H1 (cell line): ENCODE results near the gene AGBL4. TPM values are rescaled to one million over a fixed set of nuclear protein-coding genes. Genes with fewer than 3 reads are reported as not detected.

Source experiments
- CTCF ChIA-PET: fragments of 300-600 bp; sonication (Branson Sonifier 250); formaldehyde crosslinking; loops from one replicate; lab custom pipeline; 2021; ENCODE audit not compliant: partially characterized antibody; lab: Charles Lee
- POLR2A ChIA-PET: fragments of 300-600 bp; sonication (Branson Sonifier 250); formaldehyde crosslinking; loops from one replicate; lab custom pipeline; 2021; ENCODE audit warnings: inconsistent platforms; ENCODE audit not compliant: partially characterized antibody; lab: Charles Lee
- DNase-seq, 2 experiments: peaks; one replicate each; pipeline versions ENCODE4 v3.0.0 to v3.0.0-alpha.2; 2010 to 2022; ENCODE audit warnings: low spot score in 2 of 2, low read depth in 1 of 2, mixed read lengths in 1 of 2
- FAIRE-seq: peaks from 2 replicates; lab custom pipeline; 2011; peaks lifted over from hg19 to GRCh38; lab: Jason Lieb, UNC
- H2AFZ ChIP-seq: 2 replicates; pipeline ENCODE4 v1.8.1; 2012; ENCODE audit warnings: low read length, inconsistent platforms
- H2AK5ac ChIP-seq: 2 replicates; pipeline ENCODE4 v1.6.1; 2013; ENCODE audit warnings: low read depth, low read length
- H2BK120ac ChIP-seq: replicated peaks from 2 replicates; pipeline ENCODE3; 2013; ENCODE audit warnings: low read depth, low read length, inconsistent platforms
- H2BK12ac ChIP-seq: 2 replicates; pipeline ENCODE4 v1.6.1; 2013; ENCODE audit warnings: low read depth, low read length
- H2BK15ac ChIP-seq: 2 replicates; pipeline ENCODE4 v1.6.1; 2013; ENCODE audit warnings: low read length
- H2BK20ac ChIP-seq: 2 replicates; pipeline ENCODE4 v1.6.1; 2013; ENCODE audit warnings: low read length
- H2BK5ac ChIP-seq: 2 replicates; pipeline ENCODE4 v1.6.1; 2013; ENCODE audit warnings: low read depth, low read length
- H3K14ac ChIP-seq: 2 replicates; pipeline ENCODE4 v1.6.1; 2013; ENCODE audit warnings: inconsistent platforms; ENCODE audit not compliant: insufficient read length
- H3K18ac ChIP-seq: 2 replicates; pipeline ENCODE4 v1.6.1; 2013; ENCODE audit warnings: low read length; ENCODE audit errors: extremely low read depth
- H3K23ac ChIP-seq: 2 replicates; pipeline ENCODE4 v1.6.1; 2013; ENCODE audit warnings: inconsistent platforms; ENCODE audit not compliant: insufficient read length
- H3K23me2 ChIP-seq: 2 replicates; pipeline ENCODE4 v1.6.1; 2013; ENCODE audit warnings: low read depth, low read length
- H3K27ac ChIP-seq: 2 replicates; pipeline ENCODE4 v1.6.1; 2011; ENCODE audit warnings: low read depth, low read length, inconsistent platforms
- H3K27me3 ChIP-seq, 4 experiments: replicated peaks in 1 of 4; 1 replicate in 1 of 4; 2 replicates in 3 of 4; pipeline versions ENCODE4 v1.6.1 to v1.8.1; 2011 to 2013; ENCODE audit warnings: low read length in 3 of 4, mild to moderate bottlenecking in 3 of 4, inconsistent platforms in 2 of 4, mixed read lengths in 2 of 4, moderate library complexity in 1 of 4; ENCODE audit not compliant: control insufficient read depth in 3 of 4, insufficient read depth in 3 of 4; ENCODE audit errors: extremely low read depth in 1 of 4
- H3K36me3 ChIP-seq, 4 experiments: 2 replicates each; pipeline versions ENCODE4 v1.6.1 to v1.8.1; 2011 to 2013; ENCODE audit warnings: mild to moderate bottlenecking in 4 of 4, low read length in 3 of 4, moderate library complexity in 2 of 4, control low read depth in 1 of 4, inconsistent platforms in 1 of 4; ENCODE audit not compliant: insufficient read depth in 4 of 4, control insufficient read depth in 2 of 4
- H3K4ac ChIP-seq: replicated peaks from 2 replicates; pipeline ENCODE3; 2013; ENCODE audit warnings: low read length, low read depth, mixed read lengths, inconsistent platforms; ENCODE audit not compliant: insufficient read length
- H3K4me1 ChIP-seq, 4 experiments: replicated peaks in 1 of 4; 1 replicate in 1 of 4; 2 replicates in 3 of 4; pipeline versions ENCODE4 v1.6.1 to v1.8.1; 2011 to 2013; ENCODE audit warnings: low read length in 3 of 4, inconsistent platforms in 2 of 4, mixed read lengths in 1 of 4; ENCODE audit not compliant: insufficient read depth in 4 of 4, control insufficient read depth in 3 of 4
- H3K4me2 ChIP-seq, 2 experiments: 2 replicates each; pipeline versions ENCODE4 v1.6.1 to v1.8.1; 2011 to 2013; ENCODE audit warnings: low read depth in 2 of 2, low read length in 2 of 2, control low read depth in 1 of 2, inconsistent platforms in 1 of 2, mild to moderate bottlenecking in 1 of 2; ENCODE audit not compliant: insufficient read depth in 1 of 2
- H3K4me3 ChIP-seq, 4 experiments: fragments of 200-600, 300-600 bp in 1 of 4; sonication (generic), shearing (Covaris generic), sonication (Bioruptor Twin) in 1 of 4; 2 replicates each; pipeline versions ENCODE4 v1.5.1 to v1.8.1; 2011 to 2016; ENCODE audit warnings: low read length in 4 of 4, low read depth in 3 of 4, control low read depth in 2 of 4, inconsistent platforms in 2 of 4, mild to moderate bottlenecking in 2 of 4, mixed read lengths in 1 of 4, moderate library complexity in 1 of 4; ENCODE audit not compliant: insufficient read depth in 2 of 4; ENCODE audit errors: extremely low read depth in 1 of 4
- H3K56ac ChIP-seq: replicated peaks from 2 replicates; pipeline ENCODE3; 2013; ENCODE audit warnings: low read depth, mild to moderate bottlenecking, mixed read lengths, low read length, inconsistent platforms; ENCODE audit not compliant: insufficient read length
- H3K79me1 ChIP-seq: 2 replicates; pipeline ENCODE4 v1.6.1; 2013; ENCODE audit warnings: low read depth, low read length, control low read depth
- H3K79me2 ChIP-seq, 2 experiments: 2 replicates each; pipeline versions ENCODE4 v1.6.1 to v1.8.1; 2012 to 2013; ENCODE audit warnings: low read length in 2 of 2, mild to moderate bottlenecking in 2 of 2, inconsistent platforms in 1 of 2; ENCODE audit not compliant: insufficient read depth in 2 of 2, control insufficient read depth in 1 of 2
- H3K9ac ChIP-seq, 4 experiments: replicated peaks in 1 of 4; 1 replicate in 1 of 4; 2 replicates in 3 of 4; pipeline versions ENCODE4 v1.6.1 to v1.8.1; 2011 to 2013; ENCODE audit warnings: low read depth in 3 of 4, low read length in 3 of 4, control low read depth in 2 of 4, mild to moderate bottlenecking in 2 of 4, moderate library complexity in 2 of 4, inconsistent platforms in 1 of 4; ENCODE audit errors: extremely low read depth in 1 of 4
- H3K9me3 ChIP-seq, 2 experiments: 2 replicates each; pipeline versions ENCODE4 v1.6.1 to v1.8.1; 2012 to 2013; ENCODE audit warnings: mild to moderate bottlenecking in 2 of 2, moderate library complexity in 2 of 2, control low read depth in 1 of 2, inconsistent platforms in 1 of 2, low read depth in 1 of 2, low read length in 1 of 2, mixed read lengths in 1 of 2; ENCODE audit not compliant: insufficient read depth in 2 of 2
- H4K20me1 ChIP-seq, 2 experiments: replicated peaks in 1 of 2; 2 replicates each; pipeline versions ENCODE3 to v1.8.1; 2011 to 2013; ENCODE audit warnings: inconsistent platforms in 2 of 2, low read length in 2 of 2, mild to moderate bottlenecking in 1 of 2; ENCODE audit not compliant: insufficient read depth in 2 of 2, control insufficient read depth in 1 of 2
- H4K5ac ChIP-seq: 2 replicates; pipeline ENCODE4 v1.6.1; 2013; ENCODE audit warnings: low read length, low read depth, mixed read lengths, inconsistent platforms; ENCODE audit not compliant: insufficient read length
- H4K8ac ChIP-seq: 2 replicates; pipeline ENCODE4 v1.8.0; 2013; ENCODE audit warnings: mild to moderate bottlenecking, moderate library complexity, low read length, inconsistent platforms; ENCODE audit not compliant: insufficient read depth; ENCODE audit errors: extremely low read depth
- H4K91ac ChIP-seq: replicated peaks from 2 replicates; pipeline ENCODE3; 2013; ENCODE audit warnings: low read length, mixed read lengths, inconsistent platforms; ENCODE audit not compliant: insufficient read length
- BACH1 ChIP-seq: IDR thresholded peaks from 2 replicates; pipeline ENCODE4 v1.6.1; 2012; ENCODE audit warnings: low read length, improper control_type of control experiment
- BRCA1 ChIP-seq: IDR thresholded peaks from 2 replicates; pipeline ENCODE4 v1.6.1; 2012; ENCODE audit warnings: low read depth, low read length, improper control_type of control experiment
- CREB1 ChIP-seq: IDR thresholded peaks from 2 replicates; pipeline ENCODE4 v1.6.1; 2012; ENCODE audit warnings: inconsistent platforms
- EP300 ChIP-seq, 2 experiments: IDR thresholded peaks; 1 replicate in 1 of 2; 2 replicates in 1 of 2; pipeline ENCODE4 v1.6.1; 2011 to 2012; ENCODE audit warnings: low read depth in 2 of 2, low read length in 2 of 2, mild to moderate bottlenecking in 2 of 2, borderline replicate concordance in 1 of 2, inconsistent platforms in 1 of 2, moderate library complexity in 1 of 2
- KDM5A ChIP-seq: fragments of 200-600 bp; IDR thresholded peaks from 2 replicates; pipeline ENCODE4 v1.7.1; 2012; ENCODE audit warnings: mild to moderate bottlenecking, low read length, inconsistent platforms, mixed read lengths
- MAX ChIP-seq: IDR thresholded peaks from 2 replicates; pipeline ENCODE4 v1.6.1; 2012; ENCODE audit warnings: inconsistent platforms
- PHF8 ChIP-seq: fragments of 200-600 bp; sonication (generic); conservative IDR thresholded peaks from 2 replicates; pipeline ENCODE4 v1.7.1; 2012; ENCODE audit warnings: low read depth, mild to moderate bottlenecking, inconsistent platforms, low read length, moderate library complexity
- RAD21 ChIP-seq, 2 experiments: IDR thresholded peaks in 1 of 2; conservative IDR thresholded peaks in 1 of 2; 2 replicates each; pipeline ENCODE4 v1.6.1; 2011; ENCODE audit warnings: low read depth in 2 of 2, low read length in 2 of 2, improper control_type of control experiment in 1 of 2, inconsistent platforms in 1 of 2, mild to moderate bottlenecking in 1 of 2, moderate library complexity in 1 of 2
- RBBP5 ChIP-seq: IDR thresholded peaks from 2 replicates; pipeline ENCODE4 v1.7.1; 2012; ENCODE audit warnings: low read depth, mild to moderate bottlenecking, inconsistent platforms, low read length, moderate library complexity, borderline replicate concordance
- RFX5 ChIP-seq: IDR thresholded peaks from 2 replicates; pipeline ENCODE4 v1.6.1; 2011; ENCODE audit warnings: low read depth, low read length, improper control_type of control experiment, borderline replicate concordance
- SIX5 ChIP-seq: IDR thresholded peaks from 2 replicates; pipeline ENCODE4 v1.6.1; 2011; ENCODE audit warnings: mild to moderate bottlenecking, low read depth, low read length
- YY1 ChIP-seq: IDR thresholded peaks from 2 replicates; pipeline ENCODE4 v1.6.1; 2011; ENCODE audit warnings: low read depth, mild to moderate bottlenecking, low read length
- ZNF274 ChIP-seq: IDR thresholded peaks from 2 replicates; pipeline ENCODE4 v1.7.0; 2012; ENCODE audit warnings: low read length, borderline replicate concordance; ENCODE audit errors: extremely low read depth
- WGBS, 2 experiments: shearing (Covaris generic) in 1 of 2; methylation state at CpG; one replicate each; pipeline versions ENCODE4 v1.1.6 to v1.1.7; 2013 to 2015; ENCODE audit warnings: low lambda C conversion rate in 2 of 2, mixed read lengths in 2 of 2, inconsistent platforms in 1 of 2, low coverage in 1 of 2, missing lambda C conversion rate in 1 of 2; ENCODE audit not compliant: insufficient replicate concordance in 2 of 2, insufficient coverage in 1 of 2, insufficient read length in 1 of 2; ENCODE audit errors: extremely low coverage in 1 of 2, missing lambda C conversion rate in 1 of 2; 5-methylcytosine and 5-hydroxymethylcytosine counted together
- polyA plus RNA-seq, 7 experiments: library from polyadenylated mRNA; depleted of rRNA in 3 of 7; stranded (reverse) in 5 of 7; unstranded in 2 of 7; fragments of >200 nt in 5 of 7; fragments of 200-250 nt in 2 of 7; gene quantifications; 1 replicate in 5 of 7; 2 replicates in 1 of 7; 4 replicates in 1 of 7; pipeline versions ENCODE4 v1.2.1 to v1.2.3, GENCODE V29; 2011 to 2013; ENCODE audit warnings: missing spikeins in 2 of 7, mixed read lengths in 2 of 7
- total RNA-seq: library from RNA; stranded (reverse); fragmentation: NEBNext Ultra II Directional; extraction: Animal tissue kit (Norgen Biotek cat#: 25700); gene quantifications from 2 replicates; pipeline ENCODE4 v1.2.1, GENCODE V29; 2021

Gene AGBL4
- total and polyA plus RNA-seq, 2 of the 8 experiments (the other 6 are each of a cell fraction or from before 2014, with no cell fraction given): 0.41 to 0.45 TPM

GRCh38 chr1:49694251-49694827 lies 329.4 kb downstream of the AGBL4 start:
- POLR2A ChIA-PET: no interaction called here
- H3K4me2 ChIP-seq: no peak overlapping the region
- H4K5ac ChIP-seq: no peak overlapping the region
- no peak overlapping the region for H3K18ac ChIP-seq
- H2BK5ac ChIP-seq: no peak overlapping the region
- no peak overlapping the region for H3K56ac ChIP-seq
- no peaks in the 10 kb centered on the region for H3K27me3 ChIP-seq
- H3K9ac ChIP-seq: no peak overlapping the region
- no peaks in the 10 kb centered on the region for H3K79me2 ChIP-seq
- no peak overlapping the region for H3K4ac ChIP-seq
- H3K23me2 ChIP-seq: no peaks in the 10 kb centered on the region
- H2AFZ ChIP-seq: no peak overlapping the region
- H3K4me1 ChIP-seq: no peaks in the 10 kb centered on the region
- TF ChIP-seq CREB1 (no peak), RAD21 (IDR thresholded peaks at IDR 0.05 in 1 of 2, conservative IDR thresholded peaks at IDR 0.05 in 1 of 2; ENCODE audit: low read depth in 2 of 2, low read length in 2 of 2) (no peak), YY1 (no peak), PHF8 (no peak), EP300 (IDR thresholded peaks at IDR 0.05; ENCODE audit: borderline replicate concordance in 1 of 2, low read depth in 2 of 2, low read length in 2 of 2) (no peak), SIX5 (no peak), MAX (no peak), BRCA1 (no peak), KDM5A (no peak), RFX5 (no peak), ZNF274 (no peak), RBBP5 (no peak), BACH1 (no peak)
- DNase-seq: no peak
- CTCF ChIA-PET: interaction anchor here (1.0 kb wide), 1 partner anchor 43 kb away, joined by 3 read pairs; no protein-coding TSS in a partner anchor
- H3K9me3 ChIP-seq: peaks cover 62 to 63% of the 10 kb centered on the region in 2 experiments
- H2BK15ac ChIP-seq: no peak overlapping the region
- 66% methylated on average over 4 of the region's 4 CpGs; no CpG with 5 or more reads in 1 of the 2 experiments for WGBS, 2 experiments
- H4K91ac ChIP-seq: no peak overlapping the region
- no peak overlapping the region for H2BK12ac ChIP-seq
- no peak overlapping the region for H3K27ac ChIP-seq
- FAIRE-seq: no peak
- no peak overlapping the region for H3K14ac ChIP-seq
- H4K8ac ChIP-seq: no peak overlapping the region
- no peaks in the 10 kb centered on the region; a peak in 1 of 8 replicates for H3K36me3 ChIP-seq
- no peaks in the 10 kb centered on the region for H3K79me1 ChIP-seq
- no peak overlapping the region for H2AK5ac ChIP-seq
- H2BK20ac ChIP-seq: no peak overlapping the region
- H3K23ac ChIP-seq: no peak overlapping the region
- no peak overlapping the region for H2BK120ac ChIP-seq
- no peaks in the 10 kb centered on the region for H4K20me1 ChIP-seq
- H3K4me3 ChIP-seq: no peak overlapping the region
